ENCODE measurements around the gene DDC. TPM values are rescaled to one million over a fixed set of nuclear protein-coding genes. Genes with fewer than 3 reads are reported as not detected.

The DDC gene
- 10 to 100 TPM in 3 of 4 donors, 1 to 10 TPM in 1; 2.3 to 78.5 (median 64.9) TPM for polyA plus RNA-seq (ENCODE audit: insufficient read length in 4 of 4)

GRCh38 chr7:50564640-50565558 is at the start of gene DDC:
Gene DDC (minus strand): TSS chr7:50565405. CDS start chr7:50544085, 21,320 bp downstream.
- DNase-seq (ENCODE audit: low read depth in 4 of 4, low spot score in 3 of 4) = no peak

- DNase-seq (ENCODE audit: low read depth in 4 of 4, low spot score in 3 of 4) = no peak
Measured at GRCh38 chr7:50613473-50613872, 48.3 kb upstream of the DDC start.

GRCh38 chr7:50612704-50613103 is 47.5 kb upstream of the DDC start:
- DNase-seq (ENCODE audit: low read depth in 4 of 4, low spot score in 3 of 4) = no peak

- no peak for DNase-seq (ENCODE audit: low read depth in 4 of 4, low spot score in 3 of 4)
Measured at GRCh38 chr7:50610521-50611277, 45.5 kb upstream of the DDC start.

GRCh38 chr7:50608196-50608906 is 43.1 kb upstream of the DDC start:
- DNase-seq (ENCODE audit: low read depth in 4 of 4, low spot score in 3 of 4) = no peak

DNA sequence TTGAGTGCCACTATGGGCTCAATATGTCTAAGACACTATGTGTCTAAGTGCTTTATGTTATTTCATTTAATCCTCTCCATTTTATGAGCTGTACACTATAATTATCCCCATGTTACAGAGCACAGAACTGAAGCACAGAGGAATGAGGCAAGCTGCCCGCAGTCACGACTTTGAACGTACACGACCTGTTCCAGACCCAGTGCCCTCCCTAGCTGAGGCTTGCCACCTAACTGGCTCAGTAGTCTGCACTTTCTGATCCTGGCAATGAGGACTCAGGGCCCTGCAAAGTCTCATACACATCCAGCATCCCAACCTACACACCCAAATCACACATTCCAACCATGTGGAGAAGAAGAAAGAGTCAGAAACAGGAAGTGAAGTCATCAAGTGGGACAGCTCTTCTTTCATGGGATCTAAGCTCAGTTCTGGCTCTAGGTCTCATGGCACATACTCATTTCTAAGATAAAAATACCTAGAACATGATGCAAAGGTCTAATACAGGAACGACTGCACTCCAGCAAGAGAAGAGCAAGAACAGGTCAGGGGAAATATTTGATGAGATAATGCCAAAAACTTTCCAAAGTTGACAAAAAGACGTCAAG is 42.4 kb upstream of the DDC start:
- DNase-seq (ENCODE audit: low read depth in 4 of 4, low spot score in 3 of 4) = no peak

DNA sequence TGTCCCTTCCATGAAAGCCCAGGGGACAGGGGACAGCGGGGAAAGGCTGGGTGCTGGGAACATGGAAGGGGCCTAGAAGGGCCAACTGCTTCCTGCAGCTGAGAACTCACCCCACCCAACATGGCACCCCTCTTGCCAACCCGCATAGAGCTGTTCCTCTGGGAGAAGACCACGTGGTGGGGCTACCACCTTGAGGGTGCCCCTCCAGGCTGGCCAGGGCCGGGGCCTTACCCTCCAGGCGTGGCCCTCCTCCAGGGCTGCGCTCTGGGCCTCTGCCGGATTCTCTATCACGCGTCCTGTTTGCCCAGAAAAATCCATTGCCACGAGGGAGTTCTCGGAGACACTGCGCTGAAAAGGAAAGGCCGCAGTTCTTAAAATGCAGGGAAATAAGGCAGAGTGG is 39.9 kb upstream of the DDC start:
- DNase-seq (ENCODE audit: low read depth in 4 of 4, low spot score in 3 of 4) = no peak

- no peak for DNase-seq (ENCODE audit: low read depth in 4 of 4, low spot score in 3 of 4)
Measured at GRCh38 chr7:50603287-50603686, 38.1 kb upstream of the DDC start.

DNA sequence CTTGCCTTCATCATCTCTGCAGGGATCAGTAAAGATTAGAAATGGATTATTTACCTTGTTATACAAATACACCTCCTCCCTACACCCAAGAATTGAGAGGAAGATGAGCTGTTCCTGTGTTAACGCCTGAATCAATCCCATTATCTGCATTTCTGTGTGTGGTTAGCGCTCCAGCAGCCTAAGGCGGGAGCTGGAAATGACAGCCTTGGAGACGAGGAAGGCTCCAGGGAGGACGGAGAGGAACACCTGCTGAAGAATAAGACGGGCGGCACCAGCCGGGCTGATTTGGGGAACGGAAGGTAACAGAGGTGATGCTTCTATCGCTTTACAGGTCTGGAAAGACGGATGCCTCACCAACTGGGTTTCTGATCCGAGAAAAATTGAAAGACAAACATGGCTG is 34.2 kb upstream of the DDC start:
- no peak for DNase-seq (ENCODE audit: low read depth in 4 of 4, low spot score in 3 of 4)

- no peak for DNase-seq (ENCODE audit: low read depth in 4 of 4, low spot score in 3 of 4)
Measured at GRCh38 chr7:50598460-50599343, 33.5 kb upstream of the DDC start.

- no peak for DNase-seq (ENCODE audit: low read depth in 4 of 4, low spot score in 3 of 4)
Measured at GRCh38 chr7:50596484-50596883, 31.3 kb upstream of the DDC start.

- no peak for DNase-seq (ENCODE audit: low read depth in 4 of 4, low spot score in 3 of 4)
Measured at GRCh38 chr7:50595491-50596102, 30.4 kb upstream of the DDC start.

DNA sequence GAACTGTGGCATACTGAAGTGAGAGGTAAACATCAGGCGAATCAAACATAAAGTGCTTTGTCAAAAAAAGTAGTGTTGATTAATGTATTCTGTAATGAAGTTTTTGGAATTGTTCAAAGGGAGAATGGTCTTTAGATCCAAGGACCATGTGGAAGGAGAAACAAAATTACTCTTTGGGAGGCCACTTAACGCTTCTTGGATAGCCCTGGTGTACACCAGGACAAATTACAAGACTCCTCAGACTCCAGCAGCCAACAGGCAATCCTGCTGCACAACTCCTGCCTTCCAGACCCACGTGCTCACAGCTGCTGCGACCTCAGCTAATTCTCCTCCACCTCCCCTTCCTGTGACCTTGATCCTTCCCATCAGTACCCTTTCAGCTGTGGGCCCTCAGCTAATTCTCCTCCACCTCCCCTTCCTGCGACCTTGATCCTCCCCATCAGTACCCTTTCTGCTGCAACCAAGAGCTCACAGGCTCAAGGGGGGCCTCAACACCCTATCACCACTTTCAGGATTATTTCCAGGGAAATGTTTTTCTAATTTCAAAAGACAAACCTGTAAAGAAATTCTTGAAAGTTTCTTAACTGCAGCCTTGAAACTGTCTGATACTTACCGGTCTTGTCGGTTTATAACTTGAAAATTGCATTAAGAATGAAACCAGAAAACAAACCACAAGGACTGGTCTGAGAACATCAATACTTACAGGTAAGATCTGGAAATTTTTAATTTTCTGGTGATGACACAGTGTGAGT is 29.7 kb upstream of the DDC start:
- no peak for DNase-seq (ENCODE audit: low read depth in 4 of 4, low spot score in 3 of 4)

DNA sequence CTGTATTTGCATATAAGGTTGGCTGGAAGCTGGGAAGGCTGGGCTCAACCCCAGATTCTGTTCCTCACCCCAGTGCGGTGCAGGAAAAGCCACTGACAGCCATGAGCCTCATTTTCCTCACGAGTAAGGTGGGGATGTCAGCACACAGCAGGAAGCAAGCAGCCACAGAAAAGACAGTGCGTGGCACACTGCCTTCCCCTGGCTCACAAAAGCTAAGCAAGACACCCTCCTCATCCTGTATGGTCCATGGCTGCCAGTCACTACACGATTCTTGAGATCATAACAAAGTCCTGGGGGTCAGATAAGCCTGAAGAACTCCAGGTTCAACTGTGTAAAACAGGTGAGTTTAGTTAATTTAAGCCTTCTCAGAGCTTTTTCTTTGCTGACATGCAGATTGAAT is 28.9 kb upstream of the DDC start:
- no peak for DNase-seq (ENCODE audit: low read depth in 4 of 4, low spot score in 3 of 4)

DNA sequence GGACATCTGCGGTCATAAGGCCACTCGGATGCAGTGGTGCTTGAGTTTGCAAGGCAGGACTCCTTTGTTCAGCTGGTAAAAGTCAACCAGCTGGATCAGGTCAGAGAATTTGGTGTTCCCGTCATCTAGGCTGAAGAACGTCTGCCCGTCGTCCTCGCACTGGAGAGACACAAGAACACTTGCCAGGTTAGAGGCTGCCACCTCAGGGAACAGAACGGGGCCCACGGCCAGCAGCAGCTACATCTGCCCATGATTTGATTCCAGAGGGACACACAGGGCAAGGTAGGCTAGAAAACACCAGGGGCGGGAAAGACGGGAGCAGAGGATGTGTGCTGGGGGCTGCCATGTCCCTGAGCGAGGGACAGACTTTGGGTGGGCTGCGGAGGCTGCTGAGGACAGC is 27.7 kb upstream of the DDC start:
- no peak for DNase-seq (ENCODE audit: low read depth in 4 of 4, low spot score in 3 of 4)

GRCh38 chr7:50591480-50592438 is 26.6 kb upstream of the DDC start:
- no peak for DNase-seq (ENCODE audit: low read depth in 4 of 4, low spot score in 3 of 4)

DNA sequence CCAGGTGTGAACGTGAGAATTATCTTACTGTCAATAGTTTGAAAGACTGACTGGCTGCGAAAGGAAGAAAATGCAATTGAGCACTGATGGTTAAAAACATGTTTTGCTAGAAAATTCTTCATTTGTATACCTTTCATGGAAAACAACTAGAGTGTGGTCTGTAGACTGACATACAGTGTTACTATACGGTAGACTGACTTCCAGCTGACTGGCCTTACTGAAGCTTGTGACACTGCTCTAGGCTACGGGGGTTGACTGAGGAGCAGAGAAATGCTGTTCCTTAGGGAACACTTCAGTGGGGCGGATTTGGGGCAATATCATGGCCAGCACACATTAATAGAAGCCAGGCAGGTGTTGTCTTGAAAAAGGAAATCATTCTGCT is 25.9 kb upstream of the DDC start:
- DNase-seq (ENCODE audit: low read depth in 4 of 4, low spot score in 3 of 4) = no peak
